ENCODE data around the gene RXRA.

RXRA gene

DNA sequence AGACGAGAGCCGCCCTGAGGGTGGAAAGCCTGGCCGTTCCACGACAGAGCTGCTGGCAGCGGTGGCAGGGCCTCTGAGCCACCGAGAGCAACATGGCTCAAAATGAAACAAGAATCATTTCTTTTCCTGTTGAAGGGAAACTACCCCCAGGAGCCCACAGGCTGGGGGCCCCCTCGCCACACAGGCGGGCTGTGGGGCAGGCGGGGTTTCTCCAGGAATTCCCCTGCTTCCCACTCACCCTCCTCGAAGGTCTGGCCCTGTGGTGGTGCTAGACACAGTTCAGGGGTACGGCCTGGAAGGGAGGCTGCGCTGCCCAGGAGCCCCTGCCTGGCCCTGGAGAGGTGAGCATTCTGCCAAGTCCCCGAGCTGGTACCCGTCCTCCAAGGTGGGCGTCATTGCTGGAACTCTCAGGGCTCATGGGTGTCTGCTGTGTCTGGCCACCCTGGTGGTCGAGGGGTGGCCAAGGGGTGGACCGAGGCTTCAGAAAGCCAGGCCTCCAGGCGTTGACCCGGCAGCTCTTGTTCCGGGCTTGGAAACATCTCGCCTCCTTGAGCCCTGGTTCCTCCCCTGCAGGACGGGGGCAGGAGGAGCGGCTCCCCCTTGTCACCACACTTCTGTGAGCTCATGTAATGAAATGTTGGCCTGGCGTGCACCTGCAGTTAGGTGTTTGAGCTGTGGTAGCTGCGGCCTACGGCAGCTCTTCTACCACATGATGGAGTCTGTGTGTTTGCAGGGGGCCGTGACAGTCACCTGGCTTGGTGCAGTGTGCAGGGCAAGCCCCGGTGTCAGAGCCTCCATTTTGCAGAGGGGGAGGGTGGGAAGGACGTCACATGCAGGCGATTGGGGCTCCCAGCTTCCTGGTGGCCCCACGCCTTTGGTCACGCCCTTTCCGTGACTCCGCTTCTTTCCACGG, 65.3 kb downstream of the RXRA start:
- DNase-seq (ENCODE audit: insufficient read length, low spot score) (no peak), FAIRE-seq (no peak)
- TF ChIP-seq CTCF (IDR thresholded peaks at IDR 0.05; ENCODE audit: insufficient read depth, missing control alignments): no peak

DNA sequence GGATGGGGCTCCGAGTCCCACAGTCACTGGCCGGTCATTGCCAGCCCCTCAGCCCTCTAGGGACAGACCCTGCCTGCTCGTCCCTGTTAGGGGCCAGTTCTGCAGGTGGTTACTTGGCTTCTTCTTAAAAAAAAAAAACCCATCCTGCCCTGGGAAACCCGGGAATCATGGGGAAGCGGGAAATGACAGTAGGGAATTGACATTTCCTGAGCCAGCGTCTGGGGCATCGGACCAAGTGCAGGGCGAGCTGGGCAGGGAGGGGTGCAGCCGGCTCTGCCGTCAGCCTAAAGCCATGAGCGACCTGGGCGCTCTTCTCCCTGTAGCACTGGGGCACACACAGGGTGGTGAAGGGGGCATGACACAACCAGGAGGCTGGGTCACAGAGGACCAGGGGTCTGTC, 66.6 kb downstream of the RXRA start:
- TF ChIP-seq CTCF (IDR thresholded peaks at IDR 0.05; ENCODE audit: insufficient read depth, missing control alignments): no peak
- no peak for DNase-seq (ENCODE audit: insufficient read length, low spot score)
- no peak for FAIRE-seq

GRCh38 chr9:134393582-134394280, 67.5 kb downstream of the RXRA start:
- no peak for TF ChIP-seq CTCF (IDR thresholded peaks at IDR 0.05; ENCODE audit: insufficient read depth, missing control alignments)
- no peak for DNase-seq (ENCODE audit: insufficient read length, low spot score)
- no peak for FAIRE-seq

DNA sequence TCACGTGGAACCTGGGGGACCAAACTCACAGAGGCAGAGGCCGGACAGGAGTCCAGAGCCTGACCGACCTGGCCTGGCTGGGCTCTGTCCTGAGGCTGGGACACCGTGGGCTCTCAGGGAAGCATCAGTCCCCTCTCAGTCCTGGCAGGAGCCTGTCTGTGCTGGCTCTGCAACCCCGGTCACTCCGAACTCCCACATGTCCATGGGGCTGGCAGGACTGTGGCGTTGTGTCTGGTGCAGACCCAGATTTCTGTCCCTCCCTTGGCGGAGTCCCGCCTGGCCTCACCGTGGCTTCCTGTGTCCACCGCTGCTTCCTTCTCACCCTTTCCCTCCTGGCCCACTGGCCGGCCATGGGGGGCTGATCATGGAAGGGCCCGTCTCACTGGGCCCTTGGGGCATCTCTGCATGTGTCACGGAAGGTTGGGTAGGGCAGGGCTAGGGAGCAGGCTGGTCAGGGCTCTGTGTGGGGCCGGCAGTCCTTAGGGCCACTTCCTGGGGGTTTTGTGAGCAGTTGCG, 68.8 kb downstream of the RXRA start:
- no peak for TF ChIP-seq CTCF (IDR thresholded peaks at IDR 0.05; ENCODE audit: insufficient read depth, missing control alignments)
- DNase-seq (ENCODE audit: insufficient read length, low spot score): no peak
- FAIRE-seq: no peak

DNA sequence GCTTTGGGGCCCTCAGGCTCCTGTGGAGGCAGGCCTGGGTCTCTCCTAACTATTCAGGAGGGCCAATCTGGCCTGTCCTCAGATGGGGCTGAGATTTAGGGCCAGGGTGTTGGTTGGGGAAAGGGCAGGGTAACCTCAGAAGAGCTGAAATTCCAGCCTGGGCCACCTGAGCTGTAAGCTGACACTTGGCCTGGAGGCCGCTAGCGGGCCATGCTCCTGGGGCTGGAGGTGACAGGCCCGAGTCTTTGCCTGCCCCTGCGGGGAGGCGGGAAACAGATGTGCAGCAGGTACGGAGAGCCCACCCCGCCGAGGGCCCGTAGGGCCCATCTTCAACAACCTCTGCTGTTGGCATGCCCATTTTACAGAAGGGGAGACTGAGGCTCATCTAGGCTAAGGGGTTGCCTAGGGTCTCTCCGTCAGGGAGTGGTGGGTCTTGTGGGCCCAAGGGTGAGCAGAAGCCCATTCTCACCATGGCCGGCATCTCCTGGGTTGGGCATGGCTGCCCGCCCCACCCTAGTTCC, 69.5 kb downstream of the RXRA start:
- TF ChIP-seq CTCF (IDR thresholded peaks at IDR 0.05; ENCODE audit: insufficient read depth, missing control alignments): no peak
- FAIRE-seq: no peak
- DNase-seq (ENCODE audit: insufficient read length, low spot score): no peak

DNA sequence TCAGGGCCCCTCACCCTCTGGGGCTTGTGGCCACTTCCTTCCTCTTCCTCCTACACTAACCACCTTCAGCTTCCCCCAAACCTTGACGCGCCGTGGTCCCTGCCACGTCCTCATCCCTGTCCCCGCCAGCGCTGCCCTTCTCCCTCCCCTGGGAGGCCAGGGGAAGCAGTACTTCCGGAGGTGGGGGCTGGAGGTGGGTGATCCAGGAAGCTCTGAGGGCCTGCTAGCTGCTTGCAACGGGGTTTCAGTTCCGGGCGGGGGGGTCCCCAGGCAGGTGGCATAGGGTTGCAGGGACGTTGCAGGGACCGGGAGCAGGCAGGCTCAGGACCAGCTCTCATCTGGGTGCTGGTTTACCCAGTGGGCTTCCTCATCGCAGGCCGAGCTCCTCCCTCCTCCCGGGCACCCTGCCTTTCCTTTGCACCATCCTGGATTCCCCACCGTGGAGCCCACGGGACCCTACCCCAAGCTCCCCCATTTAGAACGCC, 70.0 kb downstream of the RXRA start:
- TF ChIP-seq CTCF (IDR thresholded peaks at IDR 0.05; ENCODE audit: insufficient read depth, missing control alignments): no peak
- FAIRE-seq (no peak), DNase-seq (ENCODE audit: insufficient read length, low spot score) (no peak)
